GM03348 (cell line): ENCODE measurements around the gene AKT1.
"Not testable (repeated sequence)": the region's sequence is repeated elsewhere in the genome, so short reads cannot be mapped to it uniquely, and the experiment has no call there.

Experiments
- DNase-seq: peaks from one replicate; pipeline ENCODE4 v3.0.0; 2012; ENCODE audit warnings: low spot score

The AKT1 gene

GRCh38 chr14:104753528-104754212, 41.9 kb downstream of the AKT1 start:
- DNase-seq, result no peak

DNA sequence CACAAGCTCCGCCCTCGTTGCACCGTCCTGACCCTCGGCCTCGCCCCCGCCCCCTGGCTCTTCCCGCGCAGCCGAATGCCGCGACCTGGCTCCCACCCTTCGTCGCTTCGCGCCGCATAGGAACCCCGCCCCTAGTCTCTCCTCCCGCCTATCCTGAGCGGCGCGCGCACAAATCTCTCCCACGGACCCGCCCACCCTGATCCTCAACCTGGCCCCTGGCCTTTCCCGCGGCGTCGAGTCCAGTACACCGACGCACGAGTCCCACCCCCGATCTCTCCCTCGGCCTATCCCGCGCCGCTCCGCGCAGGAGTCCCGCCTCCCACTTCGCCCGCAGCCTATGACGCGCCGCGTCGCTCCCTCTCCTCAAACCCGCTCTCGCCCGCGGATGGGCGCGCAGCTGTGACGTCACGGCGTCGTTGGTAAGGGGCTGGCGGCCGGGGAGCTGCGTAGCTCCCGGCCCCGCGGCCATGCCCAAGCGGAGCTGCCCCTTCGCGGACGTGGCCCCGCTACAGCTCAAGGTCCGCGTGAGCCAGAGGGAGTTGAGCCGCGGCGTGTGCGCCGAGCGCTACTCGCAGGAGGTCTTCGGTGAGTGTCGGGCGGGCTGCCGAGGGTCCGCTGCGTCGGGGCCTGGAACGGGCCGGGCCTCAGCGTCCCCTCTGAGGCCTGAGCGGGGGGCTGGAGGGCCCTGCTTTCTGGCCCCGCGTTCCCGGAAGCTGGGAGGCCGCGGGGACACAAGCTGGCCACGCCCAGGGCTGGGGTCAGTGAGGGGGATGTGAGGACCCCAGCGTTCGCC, 42.6 kb downstream of the AKT1 start, which contains the start of gene SIVA1:
Gene SIVA1, plus strand, starts transcription at position 413 of the 793 bp plus-strand sequence. Its CDS starts 55 bp downstream, at position 468.
- DNase-seq, result peak; percentile 100

DNA sequence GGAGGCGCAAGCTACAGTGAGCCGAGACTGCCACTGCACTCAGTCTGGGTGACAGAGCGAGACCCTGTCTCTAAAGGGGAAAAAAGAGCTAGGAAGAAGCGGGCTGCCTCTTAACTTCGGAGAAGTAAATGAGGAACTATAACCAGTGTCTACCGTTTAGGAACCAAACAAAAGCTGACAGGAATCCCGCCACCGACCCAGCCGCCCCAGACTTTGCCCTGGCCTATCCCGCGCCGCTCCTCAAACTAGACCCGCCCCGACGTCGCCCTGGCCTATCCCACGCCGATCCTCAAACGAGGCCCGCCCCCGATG, 43.2 kb downstream of the AKT1 start:
- DNase-seq, result no peak

DNA sequence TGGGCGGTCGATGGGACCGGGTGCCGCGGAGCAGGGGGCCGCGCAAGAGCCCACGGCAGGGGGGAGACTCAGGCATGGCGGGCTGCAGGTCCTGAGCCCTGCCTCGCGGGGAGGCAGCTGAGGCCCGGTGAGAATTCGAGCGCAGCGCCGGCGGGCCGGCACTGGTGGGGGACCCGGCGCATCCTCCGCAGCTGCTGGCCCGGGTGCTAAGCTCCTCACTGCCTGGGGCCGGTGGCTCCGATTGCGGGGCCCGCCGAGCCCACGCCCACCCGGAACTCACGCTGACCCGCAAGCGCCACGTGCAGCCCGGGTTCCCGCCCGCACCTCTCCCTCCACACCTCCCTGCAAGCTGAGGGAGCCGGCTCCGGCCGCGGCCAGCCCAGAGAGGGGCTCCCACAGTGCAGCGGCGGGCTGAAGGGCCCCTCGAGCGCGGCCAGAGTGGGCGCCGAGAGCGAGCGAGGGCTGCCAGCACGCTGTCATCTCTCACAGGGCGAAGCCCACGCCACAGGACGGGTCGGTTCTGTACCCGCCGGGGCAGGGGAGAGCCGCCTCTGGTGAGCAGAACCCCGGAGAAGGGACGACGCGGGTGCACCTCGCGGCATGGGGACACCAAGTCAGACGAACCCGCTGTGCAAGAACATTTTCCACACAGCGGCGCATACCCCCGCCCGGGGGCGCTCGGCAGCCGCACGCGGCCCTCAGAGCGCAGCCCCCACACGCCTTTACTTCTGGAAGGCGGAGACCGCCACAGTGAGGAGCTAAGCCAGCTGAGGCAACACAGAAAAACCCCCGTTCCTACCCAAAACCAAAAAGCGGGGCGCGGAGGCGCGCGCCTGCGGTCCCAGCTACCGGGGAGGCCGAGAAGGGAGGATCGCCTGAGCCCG, 43.8 kb downstream of the AKT1 start:
- DNase-seq, result no peak

DNA sequence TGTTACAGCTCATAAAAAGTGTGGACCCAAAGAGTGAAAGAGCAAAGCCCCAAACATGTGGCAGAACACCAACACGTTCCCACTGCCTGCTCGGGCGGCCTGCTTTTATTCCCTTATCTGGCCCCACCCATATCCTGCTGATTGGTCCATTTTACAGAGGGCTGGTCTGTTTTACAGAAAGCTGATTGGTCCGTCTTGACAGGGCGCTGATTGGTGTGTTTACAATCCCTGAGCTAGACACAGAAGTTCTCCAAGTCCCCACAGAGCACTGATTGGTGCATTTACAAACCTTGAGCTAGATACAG, 44.8 kb downstream of the AKT1 start:
- not testable (repeated sequence) for DNase-seq

GRCh38 chr14:104750056-104750752, 45.3 kb downstream of the AKT1 start:
- peak; percentile 47 for DNase-seq

GRCh38 chr14:104749111-104749649, 46.4 kb downstream of the AKT1 start:
- DNase-seq, result peak; percentile 62

GRCh38 chr14:104747876-104748275, 47.7 kb downstream of the AKT1 start:
- DNase-seq, result no peak

DNA sequence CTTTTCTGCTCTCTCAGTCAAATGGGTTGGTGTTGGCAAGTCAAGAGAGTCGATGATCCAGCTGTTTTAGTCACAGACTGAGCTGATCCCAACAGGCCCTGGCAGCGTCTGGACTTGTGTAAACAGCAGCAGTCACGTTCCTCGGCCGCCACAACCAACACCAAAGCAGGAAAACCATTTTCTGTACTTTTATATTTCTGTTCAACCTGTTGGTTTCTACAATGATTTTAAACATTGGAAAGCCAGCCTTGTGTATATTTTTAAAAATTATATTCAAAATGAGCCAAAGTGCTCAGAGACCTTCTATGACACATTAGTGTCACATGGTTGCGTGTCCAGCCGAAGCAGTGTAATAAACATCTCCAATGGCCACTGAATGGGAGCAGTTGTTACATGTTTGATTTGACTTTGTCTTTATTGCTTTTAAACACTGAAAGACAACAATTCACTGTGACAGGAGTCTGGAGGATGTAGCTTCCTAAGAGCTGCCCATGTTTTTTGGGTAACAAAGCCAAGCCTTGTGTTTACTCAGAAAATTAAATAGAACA, 48.5 kb downstream of the AKT1 start:
- peak; percentile 71 for DNase-seq

DNA sequence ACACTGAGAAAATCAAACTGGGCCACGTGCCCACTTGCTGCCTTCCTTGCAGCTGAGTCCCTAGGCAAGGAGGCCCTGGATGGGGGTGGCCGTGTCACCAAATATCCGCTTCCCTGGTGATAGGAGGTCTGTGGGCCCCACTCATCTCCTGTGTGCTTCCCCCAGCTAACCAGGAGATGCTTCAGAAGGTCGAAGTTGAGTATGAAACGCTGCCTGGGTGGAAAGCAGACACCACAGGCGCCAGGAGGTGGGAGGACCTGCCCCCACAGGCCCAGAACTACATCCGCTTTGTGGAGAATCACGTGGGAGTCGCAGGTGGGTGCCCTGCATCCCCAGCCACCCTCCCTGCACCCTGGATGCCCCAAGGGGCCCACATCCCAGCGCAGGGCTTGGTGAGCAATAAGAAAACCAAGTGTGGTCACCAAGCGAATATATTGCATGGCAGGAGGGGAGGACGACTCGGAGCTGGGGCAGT, 49.4 kb downstream of the AKT1 start:
- no peak for DNase-seq

GRCh38 chr14:104745431-104745830, 50.1 kb downstream of the AKT1 start:
- no peak for DNase-seq

GRCh38 chr14:104744484-104744883, 51.1 kb downstream of the AKT1 start:
- DNase-seq, result no peak

DNA sequence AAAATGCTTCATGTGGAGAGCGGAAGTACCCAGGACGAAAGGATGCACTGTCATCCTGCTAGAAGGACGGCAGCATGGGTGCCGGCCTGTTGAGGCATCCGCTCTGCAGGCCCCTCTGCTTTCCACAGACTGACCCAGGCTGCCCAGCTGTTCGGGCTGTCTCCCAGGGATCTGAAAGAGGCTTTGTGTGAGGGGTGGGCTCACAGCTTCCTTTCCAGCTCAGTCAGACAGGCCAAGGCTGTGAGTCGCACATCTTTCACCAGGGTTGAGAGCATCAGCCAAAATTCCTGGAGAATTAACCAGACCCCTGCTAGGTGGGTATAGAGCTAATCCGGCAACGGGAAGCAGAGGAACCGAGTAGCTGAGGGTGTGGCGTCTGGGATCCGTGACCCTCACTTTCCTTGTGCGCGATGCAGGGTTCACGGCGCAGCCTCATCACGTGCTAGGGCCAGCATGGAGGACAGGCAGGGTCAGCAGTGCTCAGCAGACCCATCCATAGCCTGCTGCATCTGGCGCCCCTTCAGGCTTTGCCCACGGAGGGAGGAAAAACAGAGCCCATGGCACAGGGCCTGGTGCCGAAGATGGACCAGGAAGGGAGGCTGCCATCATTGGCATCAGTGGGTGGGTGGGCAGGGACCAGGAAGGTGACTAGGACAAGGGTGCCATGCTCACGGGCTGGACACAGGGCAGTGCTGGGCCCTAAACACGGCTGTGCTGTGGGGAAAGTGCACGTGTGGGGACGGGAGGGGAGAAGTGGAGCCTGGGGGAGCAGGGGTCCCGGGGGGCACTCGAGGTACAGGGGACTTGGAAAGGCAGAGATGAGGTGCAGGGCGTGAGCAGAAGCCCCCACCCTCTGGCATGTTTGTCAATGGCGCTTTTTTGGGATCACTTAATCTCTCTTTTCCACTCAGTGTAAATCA, 51.8 kb downstream of the AKT1 start:
- DNase-seq, result no peak

GRCh38 chr14:104742586-104743455, 52.7 kb downstream of the AKT1 start:
- no peak for DNase-seq

GRCh38 chr14:104741803-104742251, 53.7 kb downstream of the AKT1 start:
- no peak for DNase-seq

DNA sequence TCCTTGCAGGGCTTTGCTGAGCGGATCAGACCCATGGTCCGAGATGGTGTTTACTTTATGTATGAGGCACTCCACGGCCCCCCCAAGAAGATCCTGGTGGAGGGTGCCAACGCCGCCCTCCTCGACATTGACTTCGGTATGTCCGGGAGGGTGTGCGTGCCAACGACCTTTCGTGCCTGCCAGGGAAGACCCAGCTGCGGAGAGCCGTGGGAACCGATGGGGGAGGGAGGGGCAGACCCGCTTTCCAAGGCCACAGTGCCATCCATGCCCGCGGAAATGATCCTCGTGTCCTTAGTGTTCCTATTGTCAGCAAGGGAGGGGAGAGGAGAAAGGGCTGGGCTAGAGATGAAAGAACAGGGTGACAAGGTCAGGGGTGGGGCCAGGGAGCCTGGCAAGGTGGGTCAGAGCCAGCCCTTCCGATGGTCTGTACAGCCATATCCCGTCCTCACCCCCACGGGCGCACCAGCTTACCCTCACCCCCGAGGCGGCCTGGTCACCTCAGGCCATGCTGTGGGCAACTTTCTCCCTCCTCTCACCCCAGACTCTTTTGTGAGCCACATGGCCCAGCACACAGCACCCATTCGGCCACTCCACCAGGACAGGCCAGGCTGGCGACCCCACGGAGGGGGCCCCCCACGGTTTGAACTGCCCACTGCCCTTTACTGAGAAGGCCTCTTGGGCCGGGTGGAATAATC, 54.3 kb downstream of the AKT1 start:
- DNase-seq, result no peak

DNA sequence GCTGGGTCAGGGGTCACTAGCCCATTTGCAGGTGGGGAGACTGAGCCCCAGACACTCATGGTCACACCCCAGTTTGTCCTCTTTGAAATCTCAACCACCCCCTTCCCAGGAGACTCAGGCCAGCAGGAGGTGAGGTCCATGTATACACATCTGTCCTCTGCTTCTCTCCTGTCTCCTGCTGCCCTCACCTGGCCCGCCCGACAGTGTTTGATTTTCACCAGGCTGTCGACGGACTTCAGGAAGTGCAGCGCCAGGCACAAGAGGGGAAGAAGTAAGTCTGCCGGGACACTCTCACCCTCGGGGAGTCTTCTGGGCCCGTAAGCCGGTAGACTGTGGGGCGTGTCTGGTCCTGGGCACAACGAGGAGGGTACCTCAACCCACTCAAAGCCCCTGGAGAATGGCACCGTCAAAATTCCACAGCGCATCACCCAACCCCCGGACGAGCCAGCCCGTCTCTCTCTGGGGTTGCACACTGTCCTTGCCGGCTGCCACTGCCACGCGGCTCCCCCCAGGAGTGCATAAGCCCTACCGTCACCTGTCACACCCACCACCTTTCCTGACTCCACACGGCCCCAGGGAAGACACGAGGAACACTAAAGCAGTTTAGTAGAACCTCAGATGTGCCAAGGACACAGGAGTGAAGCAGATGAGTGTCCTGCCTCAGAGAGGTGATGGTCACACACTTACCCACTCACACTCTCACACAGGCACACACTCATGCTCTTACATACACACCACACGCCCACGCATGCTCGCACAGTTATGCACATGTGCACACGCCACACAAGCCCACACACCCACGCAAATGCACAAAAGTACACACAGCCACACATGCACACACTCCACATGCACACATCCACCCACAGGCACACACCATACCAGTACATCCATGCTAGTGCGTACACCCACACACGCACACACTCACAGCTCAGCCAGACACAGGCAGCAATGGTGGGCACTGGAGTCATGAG, 55.7 kb downstream of the AKT1 start:
- DNase-seq, result no peak
